Tibial nerve (tissue), 4 donors: Measurements from ENCODE around the gene TBRG4.

Source experiments
- CTCF ChIP-seq, 5 experiments: fragments of 200-600 bp in 3 of 5; fragments of 450-650 bp in 2 of 5; sonication (generic) in 3 of 5; IDR thresholded peaks; one replicate each; pipeline ENCODE4 v1.5.1; 2016 to 2019; ENCODE audit warnings: antibody characterized with exemption in 5 of 5, mild to moderate bottlenecking in 3 of 5, moderate library complexity in 2 of 5
- EP300 ChIP-seq, 2 donors: sonication (generic); formaldehyde crosslinking; IDR thresholded peaks; one replicate each; pipeline ENCODE4 v1.6.1; 2017; ENCODE audit warnings: antibody characterized with exemption in 2 of 2, mild to moderate bottlenecking in 1 of 2
- POLR2A ChIP-seq, 2 donors: fragments of 450-650 bp; IDR thresholded peaks; one replicate each; pipeline ENCODE4 v1.6.1; 2017; ENCODE audit warnings: antibody characterized with exemption in 2 of 2, mild to moderate bottlenecking in 2 of 2, moderate library complexity in 2 of 2

- TF ChIP-seq CTCF (IDR thresholded peaks at IDR 0.05) (no peak), EP300 (IDR thresholded peaks at IDR 0.05) (no peak), POLR2A (IDR thresholded peaks at IDR 0.05) (no peak)
Observed at GRCh38 chr7:45151967-45152366, 40.5 kb upstream of the TBRG4 start.
